ENCODE results near the gene STPG3.

- TF ChIP-seq CTCF (IDR thresholded peaks at IDR 0.05) (no peak), ZFX (IDR thresholded peaks at IDR 0.05; ENCODE audit: borderline replicate concordance) (no peak)
Measured at GRCh38 chr9:137222190-137223077, 28.7 kb upstream of the STPG3 start, which contains the start of gene RNF208.
